OCI-LY3 (cell line): ENCODE results near the gene NPEPPS.

ENCODE experiments used
- CTCF ChIP-seq: fragments of 200-600, 300-600 bp; sonication (generic); IDR thresholded peaks from 2 replicates; pipeline ENCODE4 v1.5.1; 2014; ENCODE audit warnings: antibody characterized with exemption, low read length, low read depth
- EZH2phosphoT487 ChIP-seq: fragments of 200-600 bp; shearing (Covaris generic); IDR thresholded peaks from 2 replicates; pipeline ENCODE4 v1.6.1; 2018; ENCODE audit warnings: antibody characterized with exemption, mixed run types, low read depth

- no peak for TF ChIP-seq CTCF
- TF ChIP-seq EZH2phosphoT487, result no peak
Observed at GRCh38 chr17:47629826-47630225, 98.9 kb downstream of the NPEPPS start.
